K562 treated with DMSO at 1 percent for 4 hours (cell line): ENCODE measurements around the gene HEXIM2. TPM values are rescaled to one million over a fixed set of nuclear protein-coding genes. Genes with fewer than 3 reads are reported as not detected.

Experiments used
- total RNA-seq: library from RNA; unstranded; fragments of 300-600 nt; gene quantifications from 2 replicates; pipeline ENCODE4 v1.2.3, GENCODE V29; 2022; ENCODE audit not compliant: insufficient read depth

Gene HEXIM2, protein sequence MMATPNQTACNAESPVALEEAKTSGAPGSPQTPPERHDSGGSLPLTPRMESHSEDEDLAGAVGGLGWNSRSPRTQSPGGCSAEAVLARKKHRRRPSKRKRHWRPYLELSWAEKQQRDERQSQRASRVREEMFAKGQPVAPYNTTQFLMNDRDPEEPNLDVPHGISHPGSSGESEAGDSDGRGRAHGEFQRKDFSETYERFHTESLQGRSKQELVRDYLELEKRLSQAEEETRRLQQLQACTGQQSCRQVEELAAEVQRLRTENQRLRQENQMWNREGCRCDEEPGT
- total RNA-seq: 2.9 and 5.0 TPM in 2 replicates

DNA sequence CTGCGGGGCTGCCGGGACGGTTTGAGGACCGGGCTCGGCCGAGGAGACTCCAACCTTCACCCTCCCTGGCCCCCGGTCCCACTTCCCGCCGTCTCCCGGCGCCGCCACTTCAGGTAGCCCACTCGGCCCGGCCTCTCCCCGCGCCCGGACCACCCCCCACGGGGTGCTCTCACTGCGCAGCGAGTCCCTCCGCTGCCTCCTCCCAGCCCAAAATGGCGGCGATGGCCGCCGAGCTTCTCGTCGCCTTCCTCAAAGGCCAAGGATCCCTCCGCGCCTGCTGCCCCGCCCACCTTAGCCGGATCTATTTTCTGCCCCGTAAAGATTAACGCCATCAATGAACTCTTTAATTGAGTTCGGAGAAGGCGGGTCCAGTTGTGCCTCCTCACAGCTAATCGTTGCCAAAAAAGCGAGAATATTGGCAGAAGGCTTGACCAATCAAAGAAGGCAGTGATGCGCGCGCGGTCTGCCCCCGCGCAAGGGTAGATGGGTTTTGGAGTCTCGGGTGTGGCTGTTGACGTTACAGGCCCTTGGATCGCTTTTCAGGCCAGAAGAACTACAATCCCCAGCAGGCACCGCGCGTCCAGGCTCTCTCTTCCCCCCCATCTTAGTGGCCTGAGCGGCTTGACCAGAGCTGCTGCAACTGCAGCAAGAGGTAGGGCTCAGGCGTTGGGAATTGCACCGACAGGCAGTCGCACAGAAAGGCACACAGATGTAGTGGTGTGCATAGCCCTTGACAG, at the start of gene HEXIM2:
Gene HEXIM2 (plus strand): TSS at position 588 of the 737 bp plus-strand sequence. CDS start 919 bp downstream, outside the sequence.

DNA sequence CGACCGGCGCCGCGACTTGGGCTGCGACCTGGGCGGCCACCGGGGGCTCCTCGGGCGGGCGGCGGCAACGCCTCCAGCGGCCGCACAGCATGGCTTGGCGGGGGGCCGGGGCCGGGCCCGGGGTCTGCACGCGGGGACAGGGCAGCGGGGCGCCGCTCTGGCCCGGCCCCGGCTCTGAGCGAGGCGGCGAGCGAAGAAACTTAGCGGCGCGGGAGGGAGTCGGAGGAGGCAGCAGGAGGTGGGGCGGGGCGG, 29.4 kb upstream of the HEXIM2 start, which contains the start of gene PLCD3:
Gene PLCD3 (minus strand): TSS at position 196 of the 252 bp plus-strand sequence. CDS start 105 bp downstream, at position 91.

GRCh38 chr17:45135192-45135977, 26.3 kb upstream of the HEXIM2 start, which contains the start of gene ACBD4:
ACBD4 (plus strand) TSS chr17:45135687; CDS start chr17:45136145, 458 bp downstream.

DNA sequence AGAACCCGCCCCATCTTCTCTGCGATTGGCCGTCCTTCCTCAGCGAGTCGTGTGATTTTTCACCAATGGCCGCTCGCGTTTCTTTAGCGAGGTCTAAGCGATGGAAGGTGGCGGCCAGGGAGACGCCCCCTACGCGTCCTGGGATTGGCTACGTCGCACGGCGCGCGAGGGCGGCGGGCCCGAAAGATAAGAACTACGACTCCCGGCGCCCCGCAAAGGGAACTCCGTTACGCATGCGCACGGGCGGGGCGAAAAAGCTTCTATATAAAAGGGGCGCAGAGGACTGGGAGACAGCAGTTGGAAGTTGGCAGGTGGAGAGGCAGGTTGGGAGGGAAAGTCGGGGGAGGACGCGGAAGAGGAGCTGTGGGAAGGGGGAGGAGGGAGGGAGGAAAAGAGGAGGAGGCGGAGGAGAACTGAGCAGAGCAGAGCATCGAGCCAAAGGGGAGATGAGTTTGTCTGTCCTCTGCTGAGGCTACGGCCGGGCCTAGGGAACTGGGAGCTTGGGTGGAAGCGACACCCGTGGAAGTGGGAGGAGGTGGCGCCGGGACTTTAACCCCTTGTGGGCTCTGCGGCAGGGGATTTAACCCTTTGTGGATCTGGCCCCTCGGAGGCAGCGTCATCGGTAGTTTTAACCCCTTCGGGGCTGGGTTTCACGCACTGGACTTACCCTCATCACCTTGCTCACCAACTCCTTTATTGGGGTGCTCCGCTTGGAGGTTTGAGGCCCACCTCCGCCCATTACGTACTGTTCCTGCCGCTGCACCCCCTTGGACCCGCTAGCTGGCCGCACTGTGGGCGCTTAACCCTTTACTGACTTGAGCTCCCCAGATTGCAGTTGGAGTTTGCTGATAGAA, 13.3 kb upstream of the HEXIM2 start, which contains the start of gene HEXIM1:
Gene HEXIM1 (plus strand): TSS at position 293 of the 854 bp plus-strand sequence. CDS start 716 bp downstream, outside the sequence.

Other genes with a start within 250 kb of the HEXIM2 start
- gene GFAP, start 246.4 kb upstream of the HEXIM2 start, total RNA-seq: 2.8 and 3.2 TPM in 2 replicates
- gene KIF18B, start 214.1 kb upstream of the HEXIM2 start, total RNA-seq: 16.8 and 21.5 TPM in 2 replicates
- not detected in 2 replicates for gene C1QL1, start 193.6 kb upstream of the HEXIM2 start, total RNA-seq
- gene DCAKD, start 110.2 kb upstream of the HEXIM2 start, total RNA-seq: 33.7 and 38.0 TPM in 2 replicates
- gene NMT1, start 100.6 kb upstream of the HEXIM2 start, total RNA-seq: 83.6 and 100 TPM in 2 replicates
- 13.0 and 45.7 TPM in 2 replicates for gene PLCD3, start 29.4 kb upstream of the HEXIM2 start, total RNA-seq
- 8.8 and 9.0 TPM in 2 replicates for gene ACBD4, start 26.2 kb upstream of the HEXIM2 start, total RNA-seq
- 22.7 and 33.7 TPM in 2 replicates for gene HEXIM1, start 13.4 kb upstream of the HEXIM2 start, total RNA-seq
- 61.9 and 65.1 TPM in 2 replicates for gene FMNL1, start 60.0 kb downstream of the HEXIM2 start, total RNA-seq
- not detected in 2 replicates for gene SPATA32, start 100.2 kb downstream of the HEXIM2 start, total RNA-seq
- gene MAP3K14, start 155.1 kb downstream of the HEXIM2 start, total RNA-seq: 5.3 TPM in 2 replicates